ENCODE measurements around the gene AATF.

The AATF gene

DNA sequence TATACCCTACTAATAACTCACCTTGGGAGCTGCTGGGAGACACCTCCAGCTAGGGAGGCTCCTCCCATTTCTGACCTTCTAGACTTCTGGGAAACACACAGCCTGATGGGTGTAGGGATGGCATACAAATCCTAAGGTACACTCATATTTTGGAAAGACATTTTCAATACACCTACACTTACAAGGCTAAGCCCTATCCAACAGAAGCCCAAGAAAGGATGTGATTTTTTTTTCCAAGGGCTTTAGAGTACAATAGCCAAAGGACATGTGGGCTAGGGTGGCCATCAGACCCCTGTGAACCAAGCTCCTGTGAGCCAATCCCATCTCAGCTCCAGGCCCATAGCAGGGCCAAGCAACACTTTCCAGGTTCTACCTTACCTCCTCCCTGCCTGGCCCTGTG lies 143.9 kb downstream of the AATF start:
- Histone ChIP-seq H3K27me3 (ENCODE audit: insufficient read depth, poor library complexity, severe bottlenecking) (no peaks in the 10 kb centered on the region), H3K36me3 (ENCODE audit: low read depth) (peaks cover 92% of the 10 kb centered on the region), H3K9me3 (ENCODE audit: severe bottlenecking) (no peaks in the 10 kb centered on the region), H3K4me1 (ENCODE audit: insufficient read depth, poor library complexity, severe bottlenecking) (no peaks in the 10 kb centered on the region), H3K4me3 (ENCODE audit: severe bottlenecking) (no peak overlapping the region), H3K27ac (ENCODE audit: poor library complexity, severe bottlenecking) (no peak overlapping the region)
- ATAC-seq (ENCODE audit: low read depth) (no peak), DNase-seq (ENCODE audit: low spot score) (no peak)
- TF ChIP-seq, protein P1, sequence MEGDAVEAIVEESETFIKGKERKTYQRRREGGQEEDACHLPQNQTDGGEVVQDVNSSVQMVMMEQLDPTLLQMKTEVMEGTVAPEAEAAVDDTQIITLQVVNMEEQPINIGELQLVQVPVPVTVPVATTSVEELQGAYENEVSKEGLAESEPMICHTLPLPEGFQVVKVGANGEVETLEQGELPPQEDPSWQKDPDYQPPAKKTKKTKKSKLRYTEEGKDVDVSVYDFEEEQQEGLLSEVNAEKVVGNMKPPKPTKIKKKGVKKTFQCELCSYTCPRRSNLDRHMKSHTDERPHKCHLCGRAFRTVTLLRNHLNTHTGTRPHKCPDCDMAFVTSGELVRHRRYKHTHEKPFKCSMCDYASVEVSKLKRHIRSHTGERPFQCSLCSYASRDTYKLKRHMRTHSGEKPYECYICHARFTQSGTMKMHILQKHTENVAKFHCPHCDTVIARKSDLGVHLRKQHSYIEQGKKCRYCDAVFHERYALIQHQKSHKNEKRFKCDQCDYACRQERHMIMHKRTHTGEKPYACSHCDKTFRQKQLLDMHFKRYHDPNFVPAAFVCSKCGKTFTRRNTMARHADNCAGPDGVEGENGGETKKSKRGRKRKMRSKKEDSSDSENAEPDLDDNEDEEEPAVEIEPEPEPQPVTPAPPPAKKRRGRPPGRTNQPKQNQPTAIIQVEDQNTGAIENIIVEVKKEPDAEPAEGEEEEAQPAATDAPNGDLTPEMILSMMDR (IDR thresholded peaks at IDR 0.05; ENCODE audit: poor library complexity, severe bottlenecking) = no peak

DNA sequence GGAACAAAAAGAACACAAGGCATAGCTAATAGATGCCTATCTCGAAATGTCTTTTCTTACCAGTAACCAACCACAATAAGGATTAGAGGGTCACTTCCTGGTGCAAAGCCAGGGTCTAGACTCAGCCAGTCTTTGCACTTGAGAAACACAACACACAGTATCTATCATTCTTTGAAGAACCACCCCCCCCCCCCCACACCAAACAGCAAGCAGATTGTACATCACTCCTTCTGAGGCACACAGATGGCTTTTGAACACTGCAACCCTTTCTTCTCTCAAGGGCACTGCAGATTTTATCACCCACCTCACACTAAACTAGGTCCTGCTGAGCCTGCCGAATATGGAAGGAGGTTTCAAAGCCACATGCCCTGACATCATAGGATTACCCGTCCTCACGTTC lies 145.6 kb downstream of the AATF start:
- Histone ChIP-seq H3K4me3 (ENCODE audit: severe bottlenecking) (no peak overlapping the region), H3K4me1 (ENCODE audit: insufficient read depth, poor library complexity, severe bottlenecking) (no peaks in the 10 kb centered on the region), H3K27me3 (ENCODE audit: insufficient read depth, poor library complexity, severe bottlenecking) (no peaks in the 10 kb centered on the region), H3K9me3 (ENCODE audit: severe bottlenecking) (no peaks in the 10 kb centered on the region), H3K27ac (ENCODE audit: poor library complexity, severe bottlenecking) (no peak overlapping the region), H3K36me3 (ENCODE audit: low read depth) (peaks cover 86% of the 10 kb centered on the region)
- TF ChIP-seq, protein P1 (IDR thresholded peaks at IDR 0.05; ENCODE audit: poor library complexity, severe bottlenecking) = no peak
- ATAC-seq (ENCODE audit: low read depth) (no peak), DNase-seq (ENCODE audit: low spot score) (no peak)

DNA sequence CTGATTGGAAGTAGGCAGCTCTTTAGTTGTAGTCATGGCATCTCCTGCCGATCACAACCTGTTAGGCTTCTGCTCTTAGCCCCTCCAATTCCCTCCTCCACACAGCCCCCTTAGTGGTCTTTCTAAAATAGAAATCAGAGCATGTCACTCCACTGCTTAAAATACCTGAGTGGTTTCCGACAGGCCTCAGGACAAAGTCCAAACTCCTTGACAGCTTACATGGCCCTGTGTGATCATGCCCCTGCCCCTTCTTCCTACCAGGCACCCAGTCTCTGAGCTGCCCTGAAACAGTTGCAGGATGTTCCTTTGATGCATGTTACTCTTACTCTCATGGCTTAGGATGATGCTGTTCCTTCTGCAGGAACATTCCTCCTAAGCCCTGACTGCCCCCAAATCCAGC lies 147.3 kb downstream of the AATF start:
- TF ChIP-seq, protein P1 (IDR thresholded peaks at IDR 0.05; ENCODE audit: poor library complexity, severe bottlenecking) = no peak
- no peak for ATAC-seq (ENCODE audit: low read depth)
- H3K4me3 ChIP-seq (ENCODE audit: severe bottlenecking) = no peak overlapping the region
- H3K4me1 ChIP-seq (ENCODE audit: insufficient read depth, poor library complexity, severe bottlenecking) = no peaks in the 10 kb centered on the region
- no peaks in the 10 kb centered on the region for H3K27me3 ChIP-seq (ENCODE audit: insufficient read depth, poor library complexity, severe bottlenecking)
- no peak for DNase-seq (ENCODE audit: low spot score)
- no peaks in the 10 kb centered on the region for H3K9me3 ChIP-seq (ENCODE audit: severe bottlenecking)
- no peak overlapping the region for H3K27ac ChIP-seq (ENCODE audit: poor library complexity, severe bottlenecking)
- peaks cover 72% of the 10 kb centered on the region for H3K36me3 ChIP-seq (ENCODE audit: low read depth)

DNA sequence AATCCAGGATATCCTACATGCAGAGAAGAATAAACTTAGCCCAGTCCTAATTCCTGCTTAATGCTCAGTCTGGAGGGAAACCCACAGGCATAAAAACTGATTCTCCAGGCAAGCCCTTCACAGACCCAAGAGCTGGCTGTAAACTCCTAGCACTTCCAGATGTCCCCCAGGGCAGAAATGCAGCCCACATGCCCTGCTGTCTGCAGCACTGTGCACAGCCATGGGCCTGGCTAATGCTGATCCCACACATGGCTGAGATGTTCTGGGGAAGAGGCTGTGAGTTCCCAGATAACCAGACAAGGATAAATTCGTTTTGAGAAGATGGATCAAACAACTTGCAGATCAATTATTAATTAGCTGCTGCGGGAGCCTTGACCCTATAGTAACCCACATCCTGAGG lies 148.4 kb downstream of the AATF start:
- Histone ChIP-seq H3K36me3 (ENCODE audit: low read depth) (peaks cover 73% of the 10 kb centered on the region), H3K9me3 (ENCODE audit: severe bottlenecking) (no peaks in the 10 kb centered on the region), H3K27ac (ENCODE audit: poor library complexity, severe bottlenecking) (no peak overlapping the region), H3K4me3 (ENCODE audit: severe bottlenecking) (no peak overlapping the region), H3K4me1 (ENCODE audit: insufficient read depth, poor library complexity, severe bottlenecking) (no peaks in the 10 kb centered on the region), H3K27me3 (ENCODE audit: insufficient read depth, poor library complexity, severe bottlenecking) (no peaks in the 10 kb centered on the region)
- TF ChIP-seq, protein P1 (IDR thresholded peaks at IDR 0.05; ENCODE audit: poor library complexity, severe bottlenecking) = no peak
- DNase-seq (ENCODE audit: low spot score) = no peak
- ATAC-seq (ENCODE audit: low read depth) = no peak

DNA sequence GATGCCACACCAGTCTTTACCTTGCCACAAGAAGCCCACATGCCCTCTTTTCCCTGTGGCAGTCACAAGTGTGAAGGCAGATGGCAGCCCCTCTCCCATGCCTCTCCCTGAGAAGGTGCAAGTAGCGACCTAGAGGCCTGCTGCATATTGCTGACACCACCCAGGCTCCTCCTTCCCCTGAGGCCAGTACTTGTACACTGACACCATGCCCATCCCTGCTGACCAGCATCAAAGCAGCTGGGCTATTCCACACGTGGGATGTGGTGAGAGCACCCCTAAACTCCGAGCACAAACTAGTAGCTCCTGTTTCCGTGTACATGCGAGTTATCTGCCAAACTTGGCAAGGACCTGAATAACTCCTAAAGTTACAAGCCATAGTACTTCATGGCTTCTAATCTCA lies 149.4 kb downstream of the AATF start:
- no peak for ATAC-seq (ENCODE audit: low read depth)
- TF ChIP-seq, protein P1 (IDR thresholded peaks at IDR 0.05; ENCODE audit: poor library complexity, severe bottlenecking) = no peak
- H3K36me3 ChIP-seq (ENCODE audit: low read depth) = peaks cover 72% of the 10 kb centered on the region
- no peaks in the 10 kb centered on the region for H3K4me1 ChIP-seq (ENCODE audit: insufficient read depth, poor library complexity, severe bottlenecking)
- no peak overlapping the region for H3K27ac ChIP-seq (ENCODE audit: poor library complexity, severe bottlenecking)
- DNase-seq (ENCODE audit: low spot score) = no peak
- no peaks in the 10 kb centered on the region for H3K9me3 ChIP-seq (ENCODE audit: severe bottlenecking)
- no peak overlapping the region for H3K4me3 ChIP-seq (ENCODE audit: severe bottlenecking)
- no peaks in the 10 kb centered on the region for H3K27me3 ChIP-seq (ENCODE audit: insufficient read depth, poor library complexity, severe bottlenecking)
